ENCODE data around the gene HECTD3.

- no peak for TF ChIP-seq BHLHE40 (IDR thresholded peaks at IDR 0.05; ENCODE audit: borderline replicate concordance)
- no peak for TF ChIP-seq SP1 (IDR thresholded peaks at IDR 0.05)
- no peak for TF ChIP-seq ELF4 (IDR thresholded peaks at IDR 0.05)
- TF ChIP-seq SUZ12 (IDR thresholded peaks at IDR 0.05) = no peak
- no peak for TF ChIP-seq FOXM1 (IDR thresholded peaks at IDR 0.05; ENCODE audit: borderline replicate concordance)
- no peak for TF ChIP-seq TARDBP (IDR thresholded peaks at IDR 0.05)
- TF ChIP-seq PKNOX1 (IDR thresholded peaks at IDR 0.05) = no peak
- TF ChIP-seq LEF1 (IDR thresholded peaks at IDR 0.05; ENCODE audit: borderline replicate concordance) = no peak
- TF ChIP-seq ARNT (IDR thresholded peaks at IDR 0.05) = no peak
- TF ChIP-seq NFRKB (IDR thresholded peaks at IDR 0.05) = no peak
Observed at GRCh38 chr1:45008076-45008475, 3.0 kb downstream of the HECTD3 start.

All from HEK293T (cell line).